ENCODE results near the gene ELP5.

The ELP5 gene

GRCh38 chr17:7252176-7253043 lies at the start of gene ELP5 (continued):
- TF ChIP-seq ZNF777 (tag by site-specific recombination; IDR thresholded peaks at IDR 0.05; ENCODE audit: borderline replicate concordance) (peak; percentile 71; the same call in 1 of the 2 replicates), ZXDB (tag by site-specific recombination; IDR thresholded peaks at IDR 0.05) (peak; percentile 82), ZBTB10 (tag by site-specific recombination; IDR thresholded peaks at IDR 0.05) (peak; percentile 97), ZNF248 (tag by site-specific recombination; IDR thresholded peaks at IDR 0.05) (no peak), INSM2 (tag by site-specific recombination; IDR thresholded peaks at IDR 0.05) (peak; percentile 79; the same call in 1 of the 2 replicates), SALL2 (tag by site-specific recombination; IDR thresholded peaks at IDR 0.05; ENCODE audit: borderline replicate concordance) (no peak), ZNF335 (tag by site-specific recombination; conservative IDR thresholded peaks at IDR 0.05) (peak; percentile 98), ZFHX2 (tag by site-specific recombination; conservative IDR thresholded peaks at IDR 0.05) (peak; percentile 92), ZNF133 (tag by site-specific recombination; IDR thresholded peaks at IDR 0.05) (no peak), ZNF423 (tag by site-specific recombination; IDR thresholded peaks at IDR 0.05) (peak; percentile 61), ZNF707 (tag by site-specific recombination; IDR thresholded peaks at IDR 0.05) (no peak), ZNF391 (tag by site-specific recombination; IDR thresholded peaks at IDR 0.05; ENCODE audit: borderline replicate concordance, low read depth) (peak; percentile 46; the same call in 1 of the 2 replicates), ZEB2 (tag by site-specific recombination; IDR thresholded peaks at IDR 0.05) (peak; percentile 92), ZNF664 (tag by site-specific recombination; IDR thresholded peaks at IDR 0.05) (no peak), ZNF660 (tag by site-specific recombination; IDR thresholded peaks at IDR 0.05) (peak; percentile 64), PRDM4 (tag by site-specific recombination; IDR thresholded peaks at IDR 0.05) (peak; percentile 69), ZNF654 (tag by site-specific recombination; IDR thresholded peaks at IDR 0.05; ENCODE audit: low read depth) (no peak), SP2 (tag by site-specific recombination; IDR thresholded peaks at IDR 0.05) (peak; percentile 25; the same call in 1 of the 2 replicates), ZNF214 (tag by site-specific recombination; IDR thresholded peaks at IDR 0.05; ENCODE audit: borderline replicate concordance) (no peak), SCRT2 (tag by site-specific recombination; IDR thresholded peaks at IDR 0.05) (0 out of 2 replicates have a peak, but pooled peaks have one; percentile 56), PBX3 (CRISPR knock-in tag; IDR thresholded peaks at IDR 0.05) (peak; percentile 71), KLF10 (tag by site-specific recombination; IDR thresholded peaks at IDR 0.05) (peak; percentile 81), FEZF1 (tag by site-specific recombination; IDR thresholded peaks at IDR 0.05) (peak; percentile 21; the same call in 1 of the 2 replicates), ZFP69B (tag by site-specific recombination; IDR thresholded peaks at IDR 0.05) (peak; percentile 97), EGR2 (tag by site-specific recombination; IDR thresholded peaks at IDR 0.05; ENCODE audit: low read depth) (peak; percentile 82), ZBTB48 (tag by site-specific recombination; IDR thresholded peaks at IDR 0.05) (peak; percentile 93), ZNF692 (tag by site-specific recombination; IDR thresholded peaks at IDR 0.05) (peak; percentile 96), ZNF785 (tag by site-specific recombination; IDR thresholded peaks at IDR 0.05) (no peak), ZBTB6 (tag by site-specific recombination; IDR thresholded peaks at IDR 0.05) (no peak)
